IPS-15b (cell line): Measurements from ENCODE around the gene TOM1L2.
A peak's percentile ranks its signal among the peaks of the same experiment; 100 is the strongest.

Experiments used
- H3K27me3 ChIP-seq: one replicate; pipeline ENCODE4 v1.6.1; 2013; ENCODE audit warnings: low read length; ENCODE audit not compliant: control insufficient read depth, insufficient read depth
- H3K36me3 ChIP-seq: one replicate; pipeline ENCODE4 v1.6.1; 2013; ENCODE audit warnings: low read length; ENCODE audit not compliant: control insufficient read depth, insufficient read depth
- H3K4me1 ChIP-seq: one replicate; pipeline ENCODE4 v1.6.1; 2013; ENCODE audit warnings: mild to moderate bottlenecking, low read length; ENCODE audit not compliant: control insufficient read depth, insufficient read depth
- H3K4me3 ChIP-seq: one replicate; pipeline ENCODE4 v1.5.1; 2013; ENCODE audit warnings: low read depth, low read length
- H3K9ac ChIP-seq: one replicate; pipeline ENCODE4 v1.6.1; 2013; ENCODE audit warnings: low read depth, mild to moderate bottlenecking, low read length
- H3K9me3 ChIP-seq: one replicate; pipeline ENCODE4 v1.6.1; 2013; ENCODE audit warnings: mild to moderate bottlenecking, low read length; ENCODE audit not compliant: control insufficient read depth, insufficient read depth

Gene TOM1L2

GRCh38 chr17:17836818-17837379 is 135.3 kb downstream of the TOM1L2 start, which contains the start of gene SREBF1:
Gene SREBF1 (minus strand): TSS chr17:17836986. CDS start chr17:17836817, 169 bp downstream.
- no peaks in the 10 kb centered on the region for H3K9me3 ChIP-seq
- H3K4me1 ChIP-seq: peaks cover 34% of the 10 kb centered on the region
- H3K36me3 ChIP-seq: peaks cover 3% of the 10 kb centered on the region
- H3K9ac ChIP-seq: peak within 1 kb of the TSS; percentile 79
- no peaks in the 10 kb centered on the region for H3K27me3 ChIP-seq
- peak within 1 kb of the TSS; percentile 79 for H3K4me3 ChIP-seq

- Histone ChIP-seq H3K9ac (peak overlapping the region; percentile 79), H3K9me3 (no peaks in the 10 kb centered on the region), H3K4me1 (peaks cover 33% of the 10 kb centered on the region), H3K27me3 (no peaks in the 10 kb centered on the region), H3K4me3 (peak overlapping the region; percentile 79), H3K36me3 (peaks cover 9% of the 10 kb centered on the region)
Measured at GRCh38 chr17:17836250-17836817, 135.9 kb downstream of the TOM1L2 start.

GRCh38 chr17:17835415-17836249 is 136.6 kb downstream of the TOM1L2 start:
- peaks cover 26% of the 10 kb centered on the region for H3K4me1 ChIP-seq
- no peaks in the 10 kb centered on the region for H3K9me3 ChIP-seq
- H3K27me3 ChIP-seq: no peaks in the 10 kb centered on the region
- no peak overlapping the region for H3K9ac ChIP-seq
- H3K4me3 ChIP-seq: peak overlapping the region; percentile 79
- H3K36me3 ChIP-seq: peaks cover 9% of the 10 kb centered on the region

- Histone ChIP-seq H3K4me3 (peak overlapping the region; percentile 79), H3K9me3 (no peaks in the 10 kb centered on the region), H3K9ac (no peak overlapping the region), H3K27me3 (no peaks in the 10 kb centered on the region), H3K36me3 (peaks cover 9% of the 10 kb centered on the region), H3K4me1 (peaks cover 25% of the 10 kb centered on the region)
Measured at GRCh38 chr17:17834974-17835373, 137.2 kb downstream of the TOM1L2 start.

GRCh38 chr17:17833658-17834357 is 138.4 kb downstream of the TOM1L2 start:
- Histone ChIP-seq H3K4me3 (no peak overlapping the region), H3K36me3 (peaks cover 9% of the 10 kb centered on the region), H3K4me1 (peaks cover 19% of the 10 kb centered on the region), H3K9ac (no peak overlapping the region), H3K9me3 (no peaks in the 10 kb centered on the region), H3K27me3 (no peaks in the 10 kb centered on the region)

GRCh38 chr17:17832032-17832363 is 140.2 kb downstream of the TOM1L2 start:
- Histone ChIP-seq H3K4me3 (no peak overlapping the region), H3K9me3 (no peaks in the 10 kb centered on the region), H3K27me3 (no peaks in the 10 kb centered on the region), H3K36me3 (peaks cover 9% of the 10 kb centered on the region), H3K9ac (no peak overlapping the region), H3K4me1 (peaks cover 7% of the 10 kb centered on the region)

- no peak overlapping the region for H3K9ac ChIP-seq
Measured at GRCh38 chr17:17831208-17832031, 140.8 kb downstream of the TOM1L2 start.

GRCh38 chr17:17830740-17831207 is 141.4 kb downstream of the TOM1L2 start:
- Histone ChIP-seq H3K9ac (no peak overlapping the region), H3K9me3 (no peaks in the 10 kb centered on the region), H3K4me3 (no peak overlapping the region), H3K27me3 (no peaks in the 10 kb centered on the region), H3K4me1 (peaks cover 5% of the 10 kb centered on the region), H3K36me3 (peaks cover 9% of the 10 kb centered on the region)

More at GRCh38 chr17:17831208-17832031, 140.8 kb downstream of the TOM1L2 start:
- Histone ChIP-seq H3K4me1 (peaks cover 7% of the 10 kb centered on the region), H3K27me3 (no peaks in the 10 kb centered on the region), H3K9me3 (no peaks in the 10 kb centered on the region), H3K36me3 (peaks cover 9% of the 10 kb centered on the region), H3K4me3 (no peak overlapping the region)

- Histone ChIP-seq H3K27me3 (no peaks in the 10 kb centered on the region), H3K36me3 (peaks cover 9% of the 10 kb centered on the region), H3K9ac (no peak overlapping the region), H3K4me3 (no peak overlapping the region), H3K9me3 (no peaks in the 10 kb centered on the region), H3K4me1 (peaks cover 1% of the 10 kb centered on the region)
Measured at GRCh38 chr17:17830269-17830567, 142.0 kb downstream of the TOM1L2 start.

GRCh38 chr17:17827826-17828621 is 144.2 kb downstream of the TOM1L2 start:
- Histone ChIP-seq H3K4me3 (no peak overlapping the region), H3K27me3 (peaks cover 2% of the 10 kb centered on the region), H3K36me3 (peaks cover 9% of the 10 kb centered on the region), H3K9ac (no peak overlapping the region), H3K9me3 (no peaks in the 10 kb centered on the region), H3K4me1 (peaks cover 15% of the 10 kb centered on the region)
